Neutrophil (primary cell): ENCODE measurements around the gene TRERF1.

Experiments
- H3K27ac ChIP-seq: fragments of 200-600 bp; sonication (generic); 2 replicates; pipeline ENCODE4 v1.5.1; 2016; ENCODE audit warnings: mild to moderate bottlenecking, moderate library complexity
- H3K27me3 ChIP-seq: fragments of 200-600 bp; sonication (generic); 2 replicates; pipeline ENCODE4 v1.6.0; 2016; ENCODE audit warnings: mild to moderate bottlenecking
- H3K36me3 ChIP-seq: fragments of 200-600 bp; sonication (generic); 2 replicates; pipeline ENCODE4 v1.5.1; 2017
- H3K4me1 ChIP-seq, 2 experiments: fragments of 200-600 bp in 1 of 2; sonication (generic) in 1 of 2; 1 replicate in 1 of 2; 2 replicates in 1 of 2; pipeline versions ENCODE4 v1.5.1 to v1.6.1; 2013 to 2016; ENCODE audit warnings: low read depth in 1 of 2, low read length in 1 of 2, mild to moderate bottlenecking in 1 of 2, moderate library complexity in 1 of 2; ENCODE audit not compliant: control insufficient read depth in 1 of 2, insufficient read depth in 1 of 2
- H3K4me3 ChIP-seq, 2 experiments: fragments of 200-600 bp in 1 of 2; sonication (generic) in 1 of 2; 1 replicate in 1 of 2; 2 replicates in 1 of 2; pipeline ENCODE4 v1.5.1; 2013 to 2016; ENCODE audit warnings: low read depth in 1 of 2, low read length in 1 of 2, mild to moderate bottlenecking in 1 of 2, moderate library complexity in 1 of 2
- H3K9me3 ChIP-seq: fragments of 200-600 bp; sonication (generic); 2 replicates; pipeline ENCODE4 v1.5.1; 2016
- TF ChIP-seq, protein P1 (sequence below): fragments of 200-600 bp; sonication (generic); IDR thresholded peaks from 2 replicates; pipeline ENCODE4 v1.5.1; 2016; ENCODE audit warnings: antibody characterized with exemption

TRERF1 gene

DNA sequence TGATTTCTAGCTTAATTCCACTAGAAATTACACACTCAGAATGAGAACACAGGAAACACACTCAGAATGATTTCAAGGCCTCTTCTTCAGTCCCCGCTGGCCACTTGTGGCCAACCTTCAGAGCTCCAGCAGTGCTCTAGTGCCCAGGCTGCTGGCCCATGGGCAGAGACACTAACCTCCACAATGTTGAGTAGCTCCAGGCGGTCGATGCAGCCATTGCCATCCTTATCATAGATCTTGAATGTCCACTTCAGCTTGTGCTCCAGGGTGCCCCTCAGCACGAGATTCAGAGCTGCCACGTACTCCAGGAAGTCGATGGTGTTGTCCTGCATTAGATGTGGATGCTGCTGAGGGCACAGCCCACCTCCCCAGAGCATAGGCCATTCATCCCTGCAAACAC, 263.3 kb downstream of the TRERF1 start:
- no peaks in the 10 kb centered on the region for H3K36me3 ChIP-seq
- no peaks in the 10 kb centered on the region for H3K9me3 ChIP-seq
- H3K4me3 ChIP-seq = no peak overlapping the region
- TF ChIP-seq, protein P1, sequence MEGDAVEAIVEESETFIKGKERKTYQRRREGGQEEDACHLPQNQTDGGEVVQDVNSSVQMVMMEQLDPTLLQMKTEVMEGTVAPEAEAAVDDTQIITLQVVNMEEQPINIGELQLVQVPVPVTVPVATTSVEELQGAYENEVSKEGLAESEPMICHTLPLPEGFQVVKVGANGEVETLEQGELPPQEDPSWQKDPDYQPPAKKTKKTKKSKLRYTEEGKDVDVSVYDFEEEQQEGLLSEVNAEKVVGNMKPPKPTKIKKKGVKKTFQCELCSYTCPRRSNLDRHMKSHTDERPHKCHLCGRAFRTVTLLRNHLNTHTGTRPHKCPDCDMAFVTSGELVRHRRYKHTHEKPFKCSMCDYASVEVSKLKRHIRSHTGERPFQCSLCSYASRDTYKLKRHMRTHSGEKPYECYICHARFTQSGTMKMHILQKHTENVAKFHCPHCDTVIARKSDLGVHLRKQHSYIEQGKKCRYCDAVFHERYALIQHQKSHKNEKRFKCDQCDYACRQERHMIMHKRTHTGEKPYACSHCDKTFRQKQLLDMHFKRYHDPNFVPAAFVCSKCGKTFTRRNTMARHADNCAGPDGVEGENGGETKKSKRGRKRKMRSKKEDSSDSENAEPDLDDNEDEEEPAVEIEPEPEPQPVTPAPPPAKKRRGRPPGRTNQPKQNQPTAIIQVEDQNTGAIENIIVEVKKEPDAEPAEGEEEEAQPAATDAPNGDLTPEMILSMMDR = no peak
- no peaks in the 10 kb centered on the region for H3K27me3 ChIP-seq
- no peaks in the 10 kb centered on the region for H3K4me1 ChIP-seq
- no peak overlapping the region for H3K27ac ChIP-seq

DNA sequence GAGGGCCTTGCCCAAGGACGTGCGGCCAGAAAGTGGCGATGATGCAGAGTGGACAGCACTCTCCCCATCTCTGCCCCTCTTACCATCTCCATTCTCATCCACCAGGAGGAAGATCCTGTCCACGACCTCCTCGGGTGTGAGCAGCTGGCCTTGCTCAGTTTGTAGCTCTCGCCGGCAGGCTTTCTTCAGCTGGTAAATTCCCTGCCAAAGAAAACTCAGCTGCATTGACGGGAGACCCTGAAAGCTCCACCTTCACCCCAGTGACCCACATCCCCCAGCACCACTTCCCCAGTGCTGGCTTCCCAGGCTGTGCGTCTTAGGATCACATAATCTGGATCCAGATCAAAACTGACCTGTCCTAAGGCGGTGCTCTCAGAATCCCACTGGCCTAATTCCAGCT, 266.1 kb downstream of the TRERF1 start:
- Histone ChIP-seq H3K9me3 (no peaks in the 10 kb centered on the region), H3K4me3 (no peak overlapping the region), H3K4me1 (no peaks in the 10 kb centered on the region), H3K27ac (no peak overlapping the region), H3K27me3 (peaks cover under 1% of the 10 kb centered on the region), H3K36me3 (no peaks in the 10 kb centered on the region)
- TF ChIP-seq, protein P1 = no peak

DNA sequence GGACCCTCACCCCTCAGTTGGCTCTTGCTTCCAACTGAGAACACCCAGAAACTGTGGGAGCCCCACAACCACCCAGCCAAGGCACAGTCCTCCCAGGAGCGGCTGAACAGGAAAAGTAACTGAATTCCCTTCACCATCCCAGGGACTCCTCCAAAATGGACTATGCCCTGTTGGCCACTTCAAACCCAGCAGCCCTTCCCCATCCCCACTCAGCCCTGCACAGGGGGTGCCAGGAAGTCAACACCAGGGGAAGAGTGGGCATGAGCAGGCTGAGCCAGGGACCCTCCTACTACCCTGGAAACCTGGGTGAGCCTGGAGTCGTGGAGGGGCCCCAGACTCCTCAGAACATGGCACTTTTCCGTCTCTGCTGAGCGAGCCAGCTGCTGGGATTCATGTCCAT, 267.3 kb downstream of the TRERF1 start:
- Histone ChIP-seq H3K4me3 (no peak overlapping the region), H3K9me3 (no peaks in the 10 kb centered on the region), H3K4me1 (no peaks in the 10 kb centered on the region), H3K27ac (no peak overlapping the region), H3K27me3 (peaks cover 11% of the 10 kb centered on the region), H3K36me3 (no peaks in the 10 kb centered on the region)
- TF ChIP-seq, protein P1 = no peak

DNA sequence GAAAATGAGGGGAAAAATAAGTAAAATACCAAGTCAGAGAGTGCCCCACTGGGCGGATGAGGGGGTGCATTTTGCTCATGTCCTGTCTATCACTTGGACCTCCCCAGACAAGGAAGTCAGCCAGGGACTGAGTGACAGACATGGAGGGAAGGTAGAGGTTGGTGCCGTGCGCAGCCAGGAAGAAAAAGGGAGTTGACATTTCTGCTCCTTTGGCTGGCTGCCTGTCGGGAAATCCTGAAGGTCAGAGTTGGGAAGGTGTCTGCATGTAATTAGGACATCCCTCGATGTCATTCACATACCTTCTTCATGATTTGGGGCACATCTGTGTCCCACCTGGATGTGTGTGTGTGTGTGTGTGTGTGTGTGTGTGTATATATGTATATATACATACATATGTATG, 269.6 kb downstream of the TRERF1 start:
- Histone ChIP-seq H3K27me3 (peaks cover 34% of the 10 kb centered on the region), H3K4me1 (peaks cover 0 to 5% of the 10 kb centered on the region in 2 experiments), H3K27ac (no peak overlapping the region), H3K9me3 (no peaks in the 10 kb centered on the region), H3K4me3 (no peak overlapping the region), H3K36me3 (no peaks in the 10 kb centered on the region)
- TF ChIP-seq, protein P1 = no peak

DNA sequence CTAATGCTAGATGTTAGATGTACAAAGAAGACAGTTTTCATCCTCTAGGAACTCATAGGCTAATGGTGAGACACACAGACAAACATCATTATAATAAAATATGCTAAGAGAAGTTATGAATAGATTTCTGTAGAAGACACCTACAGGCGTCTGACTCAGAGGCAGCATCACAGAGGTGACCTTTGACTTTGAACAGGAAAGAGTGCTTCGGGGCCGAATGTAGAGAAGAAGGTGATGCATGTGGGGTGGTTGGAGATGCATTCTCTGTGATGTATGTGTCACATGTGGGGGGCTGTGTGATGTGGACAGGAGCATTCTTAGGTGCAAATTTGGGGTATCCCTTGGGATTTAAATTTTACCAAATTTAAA, 271.8 kb downstream of the TRERF1 start:
- Histone ChIP-seq H3K9me3 (no peaks in the 10 kb centered on the region), H3K36me3 (no peaks in the 10 kb centered on the region), H3K4me3 (no peak overlapping the region), H3K27me3 (peaks cover 37% of the 10 kb centered on the region), H3K4me1 (peaks cover 0 to 5% of the 10 kb centered on the region in 2 experiments), H3K27ac (no peak overlapping the region)
- TF ChIP-seq, protein P1 = no peak
